LNCAP (cell line): ENCODE measurements around the gene TAB2.

Experiments
- TF ChIP-seq, protein P1 (sequence below): fragments of 450-650 bp; IDR thresholded peaks from 2 replicates; pipeline ENCODE4 v1.5.1; 2017; ENCODE audit warnings: mild to moderate bottlenecking

Gene TAB2

DNA sequence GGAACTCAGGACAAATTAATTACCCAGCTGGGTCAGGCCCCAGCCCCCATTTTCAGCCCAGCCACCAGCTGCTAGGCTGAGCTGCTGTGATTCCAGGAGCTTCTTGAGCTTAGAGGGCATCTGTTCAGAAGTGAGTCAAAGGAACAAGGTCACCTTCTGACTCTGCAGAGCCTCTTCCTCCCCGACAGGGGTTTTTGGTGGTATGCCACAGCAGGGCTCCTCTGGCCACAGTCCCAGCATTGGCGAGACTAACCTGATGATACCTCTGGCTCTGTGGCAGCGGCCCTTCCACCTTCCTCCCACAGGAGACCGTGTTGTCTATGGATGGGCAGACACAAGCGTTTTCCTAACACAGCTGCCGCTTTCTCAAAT, 127.6 kb downstream of the TAB2 start:
- TF ChIP-seq, protein P1, sequence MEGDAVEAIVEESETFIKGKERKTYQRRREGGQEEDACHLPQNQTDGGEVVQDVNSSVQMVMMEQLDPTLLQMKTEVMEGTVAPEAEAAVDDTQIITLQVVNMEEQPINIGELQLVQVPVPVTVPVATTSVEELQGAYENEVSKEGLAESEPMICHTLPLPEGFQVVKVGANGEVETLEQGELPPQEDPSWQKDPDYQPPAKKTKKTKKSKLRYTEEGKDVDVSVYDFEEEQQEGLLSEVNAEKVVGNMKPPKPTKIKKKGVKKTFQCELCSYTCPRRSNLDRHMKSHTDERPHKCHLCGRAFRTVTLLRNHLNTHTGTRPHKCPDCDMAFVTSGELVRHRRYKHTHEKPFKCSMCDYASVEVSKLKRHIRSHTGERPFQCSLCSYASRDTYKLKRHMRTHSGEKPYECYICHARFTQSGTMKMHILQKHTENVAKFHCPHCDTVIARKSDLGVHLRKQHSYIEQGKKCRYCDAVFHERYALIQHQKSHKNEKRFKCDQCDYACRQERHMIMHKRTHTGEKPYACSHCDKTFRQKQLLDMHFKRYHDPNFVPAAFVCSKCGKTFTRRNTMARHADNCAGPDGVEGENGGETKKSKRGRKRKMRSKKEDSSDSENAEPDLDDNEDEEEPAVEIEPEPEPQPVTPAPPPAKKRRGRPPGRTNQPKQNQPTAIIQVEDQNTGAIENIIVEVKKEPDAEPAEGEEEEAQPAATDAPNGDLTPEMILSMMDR: no peak

DNA sequence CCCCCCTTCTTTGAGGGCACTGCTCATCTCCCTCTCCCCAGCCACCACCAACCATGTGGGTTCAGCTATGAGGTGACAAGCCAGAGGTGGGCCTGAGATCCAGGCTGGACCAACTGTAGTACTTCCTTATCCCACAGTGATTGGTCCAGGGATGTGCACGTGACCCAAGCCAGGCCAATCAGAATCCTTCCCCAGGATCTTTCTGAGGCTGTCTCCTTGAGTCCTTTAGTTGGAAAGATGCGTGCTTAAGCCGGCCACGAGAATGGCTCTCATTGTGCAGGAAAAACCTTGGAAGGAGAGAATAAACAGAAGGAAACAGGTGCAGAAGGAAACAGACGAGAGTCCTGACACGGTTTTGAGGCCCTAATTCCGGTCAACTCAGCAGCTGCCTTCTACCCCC, 128.1 kb downstream of the TAB2 start:
- TF ChIP-seq, protein P1: no peak

DNA sequence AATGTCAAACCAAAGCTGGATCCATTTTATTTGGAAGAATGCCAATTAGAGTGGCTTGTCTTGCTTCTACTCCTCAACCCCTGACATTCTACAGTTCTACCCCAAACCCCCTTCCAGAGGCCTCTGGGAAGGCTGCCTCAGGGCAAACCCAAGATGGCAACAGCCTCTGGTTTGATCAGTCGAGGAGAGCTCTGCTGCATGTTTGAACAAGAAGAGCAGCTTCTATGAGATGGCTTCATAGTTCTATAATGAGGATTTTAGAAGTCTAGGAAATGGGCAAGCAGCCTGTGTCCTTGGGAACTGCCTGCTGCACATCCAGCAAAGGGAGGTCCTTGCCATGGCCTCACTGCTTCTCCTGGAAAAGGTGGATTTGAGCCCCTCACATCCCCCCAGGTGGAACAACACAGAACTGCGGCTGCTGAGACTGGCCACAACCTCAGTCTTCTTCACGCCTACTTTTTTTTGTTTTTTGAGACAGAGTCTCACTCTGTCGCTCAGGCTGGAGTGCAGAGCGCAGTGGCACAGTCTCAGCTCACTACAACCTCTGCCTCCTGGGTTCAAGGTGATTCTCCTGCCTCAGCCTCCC, 129.4 kb downstream of the TAB2 start:
- TF ChIP-seq, protein P1: no peak

DNA sequence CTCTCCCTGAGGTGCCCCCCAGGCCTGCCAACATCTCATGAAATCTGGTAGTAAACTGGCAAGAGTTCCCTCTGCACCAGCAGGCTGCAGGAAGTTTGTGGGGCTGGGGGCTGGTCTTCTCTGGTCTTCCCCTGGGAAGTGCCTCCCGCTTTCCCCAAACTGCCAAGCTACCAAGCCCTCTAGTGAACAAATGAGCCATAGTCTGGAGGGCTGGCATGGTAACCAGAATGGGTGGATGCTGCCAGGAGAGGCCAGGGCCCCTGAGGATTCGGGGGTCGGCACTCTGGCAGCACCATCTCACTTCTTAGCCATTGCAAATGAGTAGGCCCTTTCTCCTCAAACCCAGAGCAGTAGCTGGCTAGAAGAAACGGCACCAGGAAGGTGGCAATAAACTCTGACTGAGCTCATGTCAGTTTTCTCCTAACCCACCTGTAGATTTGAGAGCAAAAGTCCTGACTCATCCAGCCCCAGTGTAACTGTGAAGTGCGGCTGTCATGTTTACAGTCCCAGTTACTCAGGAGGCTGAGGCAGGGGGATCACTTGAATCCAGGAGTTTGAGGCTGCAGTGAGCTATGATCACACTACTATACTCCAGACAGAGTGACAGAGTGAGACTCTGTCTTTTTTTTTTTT, 131.4 kb downstream of the TAB2 start:
- TF ChIP-seq, protein P1: no peak

DNA sequence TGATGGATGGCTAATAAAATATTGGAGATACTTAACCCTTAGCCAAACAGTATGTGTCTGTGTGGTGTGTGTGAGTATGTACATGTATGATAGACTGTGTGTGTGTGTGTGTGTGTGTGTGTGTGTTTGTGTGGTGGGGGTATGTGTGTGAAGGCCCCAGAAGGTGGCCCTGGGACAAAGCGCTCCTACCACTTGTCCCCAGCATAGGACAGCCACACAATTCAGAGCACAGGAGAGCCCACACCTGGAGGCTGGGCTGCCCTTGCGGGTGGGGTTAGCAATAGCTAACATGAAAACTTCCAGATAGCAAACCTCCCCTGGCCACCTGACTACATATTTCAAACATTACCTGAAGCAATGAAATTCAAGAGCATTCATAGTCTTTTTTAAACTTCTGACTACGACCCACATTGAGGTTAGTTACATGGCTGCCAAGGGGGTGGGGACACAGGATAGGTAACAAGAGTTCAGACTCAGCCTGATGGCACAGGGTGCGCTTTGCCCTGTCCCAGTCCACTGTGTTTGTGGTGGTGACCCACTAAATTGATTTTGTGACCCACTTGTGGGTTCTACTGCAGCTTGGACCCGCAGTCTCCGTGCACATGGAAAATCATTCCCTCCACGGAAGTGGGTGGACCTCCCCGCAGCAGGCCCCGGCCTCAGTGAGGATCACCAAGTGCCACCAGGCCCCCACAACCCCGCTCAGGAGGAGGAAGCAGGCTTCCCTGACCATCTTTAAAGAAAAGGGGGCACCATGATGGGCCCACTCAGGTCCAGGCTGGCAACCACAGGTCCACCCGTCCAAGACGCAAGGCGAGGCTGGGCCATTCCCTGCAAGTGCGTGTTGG, 132.5 kb downstream of the TAB2 start:
- TF ChIP-seq, protein P1: no peak

DNA sequence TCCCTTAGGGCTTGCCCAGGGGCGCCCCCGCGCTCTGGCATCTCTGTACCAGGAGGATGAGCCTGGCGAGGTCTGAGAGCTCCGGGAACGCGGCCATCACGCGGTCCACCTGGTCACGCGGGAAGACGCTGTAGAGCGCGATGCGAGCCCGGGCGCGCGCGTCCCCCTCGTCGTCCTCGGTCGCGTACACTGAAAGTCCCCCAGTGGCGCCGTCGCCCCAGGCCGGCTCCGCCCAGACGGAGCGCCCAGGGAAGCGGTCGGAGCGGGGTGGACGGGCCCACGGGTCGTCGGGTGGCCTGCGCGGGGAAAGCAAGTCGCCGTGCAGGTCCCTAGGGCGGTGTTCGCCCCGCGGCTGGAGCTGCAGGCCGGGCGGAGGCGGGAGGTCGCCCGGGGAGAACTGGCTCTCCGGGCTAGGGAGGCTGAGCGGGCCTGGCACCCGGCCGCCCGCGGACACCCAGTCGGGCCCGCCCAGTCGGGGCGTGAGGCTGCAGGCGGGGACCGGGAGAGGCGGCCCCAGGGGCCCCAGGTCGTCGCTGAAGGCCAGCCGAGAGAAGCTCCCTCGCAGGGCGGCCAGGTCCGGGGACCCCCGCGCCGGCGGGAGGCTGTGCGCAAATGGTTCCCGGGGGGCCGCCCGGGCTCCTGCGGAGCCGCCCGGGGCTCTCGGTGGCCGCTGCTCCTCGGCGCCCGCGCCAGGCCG, 133.3 kb downstream of the TAB2 start:
- TF ChIP-seq, protein P1: no peak

DNA sequence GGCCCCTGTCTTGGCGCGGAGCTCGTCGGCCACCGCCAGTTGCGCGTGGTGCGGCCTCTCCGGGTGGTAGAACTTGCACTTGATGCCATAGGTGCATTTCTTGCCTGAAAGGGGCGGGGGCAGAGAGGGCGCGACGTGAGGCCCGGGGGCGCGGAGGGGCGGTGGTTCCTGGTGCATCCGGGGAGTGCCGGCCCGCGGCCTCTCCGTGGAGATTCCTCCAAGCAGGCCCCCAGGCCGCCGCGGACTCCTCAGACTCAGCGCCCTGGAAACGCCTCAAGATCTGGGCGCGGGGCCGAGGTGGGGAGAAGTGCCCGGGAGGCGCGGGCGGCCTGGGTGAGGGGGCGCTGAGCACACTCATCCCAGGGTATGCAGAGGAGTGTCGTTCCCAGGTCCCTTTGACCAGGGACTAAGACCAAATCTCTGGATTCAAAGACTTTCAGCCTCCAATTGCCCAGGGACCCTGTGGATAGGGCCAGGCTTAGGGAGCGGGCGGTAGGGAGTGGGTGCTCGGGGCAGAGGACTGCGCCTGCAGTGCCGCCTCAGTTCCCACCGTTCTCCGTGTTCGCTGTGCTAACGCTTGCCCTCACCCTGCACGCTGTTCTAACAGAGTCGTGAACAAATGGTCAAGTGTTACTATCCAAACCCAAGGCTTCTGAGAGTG, 134.0 kb downstream of the TAB2 start:
- TF ChIP-seq, protein P1: no peak
